ENCODE results near the gene PDE6A. TPM values are rescaled to one million over a fixed set of nuclear protein-coding genes. Genes with fewer than 3 reads are reported as not detected.

Gene PDE6A
- total RNA-seq (2014; rRNA removed; shearing (Covaris generic)), result 0.02 and 0.22 TPM in 2 replicates

DNA sequence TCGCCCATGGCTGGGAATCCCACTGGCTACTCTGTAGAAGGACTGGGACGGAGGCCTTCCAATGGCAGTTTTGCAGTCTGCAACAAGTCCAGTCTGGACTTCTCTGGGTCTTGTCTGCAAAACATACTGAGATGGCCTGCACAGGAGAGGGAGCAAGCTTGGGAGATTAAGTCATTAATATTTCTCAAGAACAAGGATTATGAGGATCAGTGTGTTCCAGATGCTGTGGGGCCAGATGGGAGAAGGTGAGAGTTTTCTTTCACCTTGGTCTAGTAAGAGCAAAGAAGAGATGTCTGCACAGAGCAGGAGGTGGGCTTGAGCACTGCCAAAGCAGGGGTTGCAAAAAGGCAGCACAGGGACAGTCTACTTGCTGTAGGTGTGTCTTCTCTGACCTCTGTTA is at the start of gene PDE6A:
Gene PDE6A (minus strand): TSS at position 128 of the 400 bp plus-strand sequence. CDS start 120 bp downstream, at position 8.
- no peak for DNase-seq (ENCODE audit: low read depth)

GRCh38 chr5:149993471-149993870 is 48.9 kb upstream of the PDE6A start:
- no peak for DNase-seq (ENCODE audit: low read depth)

- DNase-seq (ENCODE audit: low read depth), result peak; percentile 78
These were observed 46.2 kb upstream of the PDE6A start for GRCh38 chr5:149990518-149991376.

- no peak for DNase-seq (ENCODE audit: low read depth)
These were observed 43.5 kb upstream of the PDE6A start for GRCh38 chr5:149988126-149988525.

- DNase-seq (ENCODE audit: low read depth), result no peak
These were observed 37.9 kb upstream of the PDE6A start for GRCh38 chr5:149982505-149982904.

DNA sequence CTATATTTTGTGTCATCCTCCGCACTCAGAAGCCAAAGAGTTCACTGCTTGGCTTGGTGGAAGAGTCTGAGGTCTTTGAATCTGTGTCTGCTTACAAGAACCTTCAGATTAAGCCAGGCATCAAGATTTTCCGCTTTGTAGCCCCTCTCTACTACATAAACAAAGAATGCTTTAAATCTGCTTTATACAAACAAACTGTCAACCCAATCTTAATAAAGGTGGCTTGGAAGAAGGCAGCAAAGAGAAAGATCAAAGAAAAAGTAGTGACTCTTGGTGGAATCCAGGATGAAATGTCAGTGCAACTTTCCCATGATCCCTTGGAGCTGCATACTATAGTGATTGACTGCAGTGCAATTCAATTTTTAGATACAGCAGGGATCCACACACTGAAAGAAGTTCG is 36.6 kb upstream of the PDE6A start:
- no peak for DNase-seq (ENCODE audit: low read depth)

DNA sequence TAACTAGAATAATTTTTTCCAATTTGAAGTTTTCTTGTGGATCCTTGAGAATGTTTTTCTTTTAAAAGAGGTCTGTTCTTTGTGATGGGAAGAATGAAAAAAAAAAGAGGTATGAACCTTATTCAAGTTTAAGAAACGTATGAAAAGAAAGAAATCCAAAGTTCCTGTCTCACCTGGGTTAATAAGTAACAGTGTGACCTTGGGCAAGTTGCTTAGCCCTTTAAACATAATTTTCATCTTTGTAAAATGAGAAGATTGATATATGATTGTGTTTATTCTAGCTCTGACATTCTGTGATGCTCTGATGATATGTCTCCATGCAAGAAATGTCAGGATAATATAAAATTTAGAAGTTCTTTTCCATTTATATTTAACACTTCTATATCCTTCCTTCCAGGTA is 35.3 kb upstream of the PDE6A start:
- DNase-seq (ENCODE audit: low read depth), result no peak

GRCh38 chr5:149975409-149975808 is 30.8 kb upstream of the PDE6A start:
- no peak for DNase-seq (ENCODE audit: low read depth)

GRCh38 chr5:149969181-149969930 is 24.8 kb upstream of the PDE6A start:
- no peak for DNase-seq (ENCODE audit: low read depth)

DNA sequence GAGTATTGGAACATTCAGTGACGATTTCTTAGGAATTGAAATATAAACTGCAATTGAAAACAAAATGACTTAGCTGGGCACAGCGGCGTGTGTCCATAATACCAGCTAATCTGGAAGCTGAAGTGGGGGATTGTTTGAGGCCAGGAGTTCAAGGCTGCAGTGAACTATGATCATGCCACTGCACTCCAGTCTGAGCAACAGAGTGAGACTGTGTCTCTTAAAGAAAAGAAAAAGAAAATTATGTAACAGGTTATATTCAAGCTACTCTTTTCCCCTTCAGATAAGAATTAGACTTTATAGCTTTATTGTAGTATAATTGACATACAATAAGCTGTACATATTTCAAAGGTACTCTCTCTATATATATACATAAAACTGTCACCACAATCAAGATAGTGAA is 22.4 kb upstream of the PDE6A start:
- no peak for DNase-seq (ENCODE audit: low read depth)

- DNase-seq (ENCODE audit: low read depth), result no peak
These were observed 19.1 kb upstream of the PDE6A start for GRCh38 chr5:149963729-149964128.

DNA sequence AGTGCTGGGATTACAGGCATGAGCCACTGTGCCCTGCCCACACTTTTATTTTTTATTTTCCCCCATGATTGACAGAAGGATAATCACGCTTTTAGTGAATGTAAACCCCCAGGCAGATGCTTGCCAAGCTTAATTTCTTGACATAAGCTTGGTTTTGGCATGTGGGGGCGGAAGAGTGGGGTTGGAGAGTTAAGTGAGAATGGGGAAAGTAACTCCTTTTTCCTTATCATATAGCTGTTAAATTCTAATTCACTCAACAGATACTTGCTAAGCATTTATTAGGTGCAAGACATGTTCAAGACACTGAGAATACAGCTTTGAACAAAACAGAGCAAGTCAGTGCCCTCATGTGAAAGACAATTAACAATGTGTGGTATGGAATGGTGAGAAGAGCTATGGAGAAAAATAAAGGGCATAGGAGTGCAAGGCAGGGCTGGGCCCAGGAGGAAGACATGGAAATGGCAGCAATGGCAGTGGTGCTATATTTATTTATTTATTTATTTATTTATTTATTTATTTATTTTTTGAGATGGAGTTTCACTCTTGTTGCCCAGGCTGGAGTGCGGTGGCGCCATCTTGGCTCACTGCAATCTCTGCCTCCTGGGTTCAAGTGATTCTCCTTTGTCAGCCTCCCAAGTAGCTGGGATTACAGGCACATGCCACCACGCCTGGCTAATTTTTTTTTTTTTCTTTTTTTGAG is 18.2 kb upstream of the PDE6A start:
- no peak for DNase-seq (ENCODE audit: low read depth)

DNA sequence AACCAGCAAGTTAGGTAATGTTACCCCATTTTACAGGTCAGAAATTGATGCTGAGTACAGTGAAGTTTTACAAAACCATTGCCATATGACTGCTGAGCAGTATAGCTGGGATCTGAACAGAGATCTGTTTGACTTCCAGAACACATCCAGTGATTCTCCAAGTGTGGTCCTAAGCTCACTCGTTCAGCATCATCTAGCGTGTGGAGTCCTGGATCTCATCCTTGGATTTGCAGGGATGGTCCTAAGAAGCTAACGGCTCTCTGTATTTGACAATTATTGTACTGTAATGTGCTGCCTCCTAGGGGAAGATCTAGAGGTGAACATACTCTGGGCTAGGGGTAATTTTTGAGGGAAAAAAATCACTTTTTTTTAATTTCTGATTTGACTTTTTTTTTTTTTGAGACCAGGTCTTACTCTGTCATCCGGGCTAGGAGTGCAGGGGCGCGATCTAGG is 17.4 kb upstream of the PDE6A start:
- DNase-seq (ENCODE audit: low read depth), result peak; percentile 62

- peak; percentile 25 for DNase-seq (ENCODE audit: low read depth)
These were observed 16.6 kb upstream of the PDE6A start for GRCh38 chr5:149961186-149961685.

- peak; percentile 97 for DNase-seq (ENCODE audit: low read depth)
These were observed 15.9 kb upstream of the PDE6A start, which contains the start of gene SLC26A2 for GRCh38 chr5:149960272-149961185. Gene SLC26A2 (plus strand): TSS chr5:149960758. CDS start chr5:149977653, 16,895 bp downstream.

- DNase-seq (ENCODE audit: low read depth), result peak; percentile 97
These were observed 15.0 kb upstream of the PDE6A start for GRCh38 chr5:149959406-149960236.

DNA sequence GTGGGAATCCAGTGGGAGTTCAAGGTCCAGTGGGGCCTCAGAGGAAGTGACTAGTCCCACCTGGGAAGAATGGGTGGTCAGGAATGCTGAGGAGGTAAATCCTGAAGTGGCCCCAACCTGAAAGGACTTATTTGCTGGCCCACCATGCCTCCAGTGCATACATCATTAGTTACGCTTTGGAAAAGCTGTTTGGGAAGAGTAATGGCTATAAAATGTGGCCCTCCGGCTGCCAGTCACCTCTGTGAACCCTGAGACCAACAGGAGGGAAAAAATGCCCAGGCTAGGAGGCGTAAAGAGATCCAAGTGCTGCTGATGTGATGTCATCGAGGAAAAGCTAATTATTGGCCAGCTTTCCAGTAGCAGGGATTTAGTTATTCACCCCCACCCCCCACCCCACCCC is 13.3 kb upstream of the PDE6A start:
- peak; percentile 98 for DNase-seq (ENCODE audit: low read depth)

- peak; percentile 24 for DNase-seq (ENCODE audit: low read depth)
These were observed 12.1 kb upstream of the PDE6A start for GRCh38 chr5:149956685-149957084.

DNA sequence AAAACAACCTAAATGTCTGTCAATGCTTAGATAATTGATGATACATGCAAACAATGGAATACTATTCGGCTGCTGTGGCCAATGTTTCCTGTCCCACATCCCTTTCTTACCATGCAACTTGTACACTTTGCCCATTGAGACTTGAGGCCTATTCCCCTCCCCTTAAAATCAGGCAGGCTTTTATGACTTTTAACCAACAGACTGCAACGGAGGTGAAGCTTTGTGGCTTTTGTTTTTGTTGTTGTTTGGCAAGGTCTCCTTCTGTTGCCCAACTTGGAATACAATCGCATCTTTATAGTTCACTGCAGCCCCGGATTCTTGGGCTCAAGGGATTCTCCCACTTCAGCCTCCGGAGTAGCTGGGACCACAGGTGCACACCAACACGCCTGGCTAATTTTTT is 10.2 kb upstream of the PDE6A start:
- DNase-seq (ENCODE audit: low read depth), result no peak

Data from M059J (cell line).